ENCODE data around the gene RYR3.

Gene RYR3

GRCh38 chr15:33377204-33377603 is 66.4 kb downstream of the RYR3 start:
- Histone ChIP-seq H3K27me3 (ENCODE audit: control insufficient read depth in 5 of 5, insufficient read depth in 4 of 5, low read length in 5 of 5) (no peaks in the 10 kb centered on the region), H3K4me3 (ENCODE audit: low read depth in 1 of 5, low read length in 5 of 5) (no peak overlapping the region), H3K4me1 (ENCODE audit: control insufficient read depth in 5 of 5, insufficient read depth in 5 of 5, low read length in 5 of 5) (no peaks in the 10 kb centered on the region), H3K9ac (ENCODE audit: low read length in 5 of 5) (no peak overlapping the region), H3K9me3 (ENCODE audit: control insufficient read depth in 5 of 5, low read length in 5 of 5) (no peaks in the 10 kb centered on the region), H3K27ac (ENCODE audit: low read depth, low read length) (no peak overlapping the region), H3K36me3 (ENCODE audit: control insufficient read depth in 5 of 5, insufficient read depth in 5 of 5, low read length in 5 of 5) (no peaks in the 10 kb centered on the region)

GRCh38 chr15:33378866-33379480 is 68.2 kb downstream of the RYR3 start:
- no peak overlapping the region for H3K4me3 ChIP-seq (ENCODE audit: low read depth in 1 of 5, low read length in 5 of 5)
- no peak overlapping the region for H3K9ac ChIP-seq (ENCODE audit: low read length in 5 of 5)
- no peak overlapping the region for H3K27ac ChIP-seq (ENCODE audit: low read depth, low read length)
- no peaks in the 10 kb centered on the region for H3K27me3 ChIP-seq (ENCODE audit: control insufficient read depth in 5 of 5, insufficient read depth in 4 of 5, low read length in 5 of 5)
- no peaks in the 10 kb centered on the region for H3K9me3 ChIP-seq (ENCODE audit: control insufficient read depth in 5 of 5, low read length in 5 of 5)
- H3K36me3 ChIP-seq (ENCODE audit: control insufficient read depth in 5 of 5, insufficient read depth in 5 of 5, low read length in 5 of 5) = no peaks in the 10 kb centered on the region
- H3K4me1 ChIP-seq (ENCODE audit: control insufficient read depth in 5 of 5, insufficient read depth in 5 of 5, low read length in 5 of 5) = no peaks in the 10 kb centered on the region

- no peak overlapping the region for H3K27ac ChIP-seq (ENCODE audit: low read depth, low read length)
- H3K4me3 ChIP-seq (ENCODE audit: low read depth in 1 of 5, low read length in 5 of 5) = no peak overlapping the region
- no peak overlapping the region for H3K9ac ChIP-seq (ENCODE audit: low read length in 5 of 5)
- no peaks in the 10 kb centered on the region for H3K27me3 ChIP-seq (ENCODE audit: control insufficient read depth in 5 of 5, insufficient read depth in 4 of 5, low read length in 5 of 5)
- H3K9me3 ChIP-seq (ENCODE audit: control insufficient read depth in 5 of 5, low read length in 5 of 5) = no peaks in the 10 kb centered on the region
- H3K4me1 ChIP-seq (ENCODE audit: control insufficient read depth in 5 of 5, insufficient read depth in 5 of 5, low read length in 5 of 5) = no peaks in the 10 kb centered on the region
- no peaks in the 10 kb centered on the region for H3K36me3 ChIP-seq (ENCODE audit: control insufficient read depth in 5 of 5, insufficient read depth in 5 of 5, low read length in 5 of 5)
These were observed 69.6 kb downstream of the RYR3 start for GRCh38 chr15:33380406-33380805.

- H3K27ac ChIP-seq (ENCODE audit: low read depth, low read length) = no peak overlapping the region
These were observed 71.7 kb downstream of the RYR3 start for GRCh38 chr15:33382491-33382890.

GRCh38 chr15:33384307-33384706 is 73.5 kb downstream of the RYR3 start:
- Histone ChIP-seq H3K27ac (ENCODE audit: low read depth, low read length) (no peak overlapping the region), H3K9ac (ENCODE audit: low read length in 5 of 5) (no peak overlapping the region), H3K9me3 (ENCODE audit: control insufficient read depth in 5 of 5, low read length in 5 of 5) (no peaks in the 10 kb centered on the region), H3K36me3 (ENCODE audit: control insufficient read depth in 5 of 5, insufficient read depth in 5 of 5, low read length in 5 of 5) (no peaks in the 10 kb centered on the region), H3K4me3 (ENCODE audit: low read depth in 1 of 5, low read length in 5 of 5) (no peak overlapping the region), H3K4me1 (ENCODE audit: control insufficient read depth in 5 of 5, insufficient read depth in 5 of 5, low read length in 5 of 5) (no peaks in the 10 kb centered on the region), H3K27me3 (ENCODE audit: control insufficient read depth in 5 of 5, insufficient read depth in 4 of 5, low read length in 5 of 5) (no peaks in the 10 kb centered on the region)

More at GRCh38 chr15:33382491-33382890, 71.7 kb downstream of the RYR3 start:
- Histone ChIP-seq H3K4me1 (ENCODE audit: control insufficient read depth in 5 of 5, insufficient read depth in 5 of 5, low read length in 5 of 5) (no peaks in the 10 kb centered on the region), H3K9me3 (ENCODE audit: control insufficient read depth in 5 of 5, low read length in 5 of 5) (no peaks in the 10 kb centered on the region), H3K4me3 (ENCODE audit: low read depth in 1 of 5, low read length in 5 of 5) (no peak overlapping the region), H3K36me3 (ENCODE audit: control insufficient read depth in 5 of 5, insufficient read depth in 5 of 5, low read length in 5 of 5) (no peaks in the 10 kb centered on the region), H3K27me3 (ENCODE audit: control insufficient read depth in 5 of 5, insufficient read depth in 4 of 5, low read length in 5 of 5) (no peaks in the 10 kb centered on the region), H3K9ac (ENCODE audit: low read length in 5 of 5) (no peak overlapping the region)

DNA sequence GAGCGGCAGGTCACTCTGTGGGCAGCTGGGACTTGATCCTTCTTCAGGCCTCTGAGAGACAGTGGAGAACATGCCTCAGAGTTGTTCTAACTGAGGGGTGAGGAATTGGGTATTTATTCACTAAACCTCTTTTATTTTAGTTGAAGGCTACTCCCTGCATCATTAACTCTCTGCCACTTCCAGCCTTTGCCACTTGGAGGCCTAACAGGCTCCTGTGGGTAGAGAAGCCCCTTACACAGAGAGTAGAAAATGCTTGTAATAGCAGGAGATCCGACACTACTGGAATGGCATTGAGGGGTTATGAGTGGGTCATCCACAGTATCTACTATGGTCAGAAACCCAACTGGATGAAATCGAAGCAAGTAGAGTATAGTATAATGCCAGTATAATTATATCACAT is 81.7 kb downstream of the RYR3 start:
- no peaks in the 10 kb centered on the region for H3K9me3 ChIP-seq (ENCODE audit: control insufficient read depth in 5 of 5, low read length in 5 of 5)

GRCh38 chr15:33393546-33393945 is 82.8 kb downstream of the RYR3 start:
- H3K4me1 ChIP-seq (ENCODE audit: control insufficient read depth in 5 of 5, insufficient read depth in 5 of 5, low read length in 5 of 5) = no peaks in the 10 kb centered on the region
- H3K9me3 ChIP-seq (ENCODE audit: control insufficient read depth in 5 of 5, low read length in 5 of 5) = no peaks in the 10 kb centered on the region
- no peak overlapping the region for H3K4me3 ChIP-seq (ENCODE audit: low read depth in 1 of 5, low read length in 5 of 5)
- no peak overlapping the region for H3K9ac ChIP-seq (ENCODE audit: low read length in 5 of 5)
- no peak overlapping the region for H3K27ac ChIP-seq (ENCODE audit: low read depth, low read length)
- H3K36me3 ChIP-seq (ENCODE audit: control insufficient read depth in 5 of 5, insufficient read depth in 5 of 5, low read length in 5 of 5) = no peaks in the 10 kb centered on the region
- peaks cover 0 to 2% (median 0%) of the 10 kb centered on the region in 5 donors for H3K27me3 ChIP-seq (ENCODE audit: control insufficient read depth in 5 of 5, insufficient read depth in 4 of 5, low read length in 5 of 5)

More for the DNA sequence above, 81.7 kb downstream of the RYR3 start:
- H3K4me1 ChIP-seq (ENCODE audit: control insufficient read depth in 5 of 5, insufficient read depth in 5 of 5, low read length in 5 of 5) = no peaks in the 10 kb centered on the region
- H3K9ac ChIP-seq (ENCODE audit: low read length in 5 of 5) = no peak overlapping the region
- H3K27ac ChIP-seq (ENCODE audit: low read depth, low read length) = no peak overlapping the region
- no peaks in the 10 kb centered on the region for H3K36me3 ChIP-seq (ENCODE audit: control insufficient read depth in 5 of 5, insufficient read depth in 5 of 5, low read length in 5 of 5)
- H3K27me3 ChIP-seq (ENCODE audit: control insufficient read depth in 5 of 5, insufficient read depth in 4 of 5, low read length in 5 of 5) = no peaks in the 10 kb centered on the region
- no peak overlapping the region for H3K4me3 ChIP-seq (ENCODE audit: low read depth in 1 of 5, low read length in 5 of 5)

GRCh38 chr15:33395321-33395720 is 84.6 kb downstream of the RYR3 start:
- no peak overlapping the region for H3K4me3 ChIP-seq (ENCODE audit: low read depth in 1 of 5, low read length in 5 of 5)
- no peak overlapping the region for H3K27ac ChIP-seq (ENCODE audit: low read depth, low read length)

GRCh38 chr15:33395846-33396245 is 85.1 kb downstream of the RYR3 start:
- Histone ChIP-seq H3K9ac (ENCODE audit: low read length in 5 of 5) (no peak overlapping the region), H3K9me3 (ENCODE audit: control insufficient read depth in 5 of 5, low read length in 5 of 5) (no peaks in the 10 kb centered on the region), H3K36me3 (ENCODE audit: control insufficient read depth in 5 of 5, insufficient read depth in 5 of 5, low read length in 5 of 5) (no peaks in the 10 kb centered on the region)

More at GRCh38 chr15:33395321-33395720, 84.6 kb downstream of the RYR3 start:
- Histone ChIP-seq H3K27me3 (ENCODE audit: control insufficient read depth in 5 of 5, insufficient read depth in 4 of 5, low read length in 5 of 5) (peaks cover 0 to 3% (median 0%) of the 10 kb centered on the region in 5 donors), H3K4me1 (ENCODE audit: control insufficient read depth in 5 of 5, insufficient read depth in 5 of 5, low read length in 5 of 5) (no peaks in the 10 kb centered on the region), H3K36me3 (ENCODE audit: control insufficient read depth in 5 of 5, insufficient read depth in 5 of 5, low read length in 5 of 5) (no peaks in the 10 kb centered on the region), H3K9ac (ENCODE audit: low read length in 5 of 5) (no peak overlapping the region), H3K9me3 (ENCODE audit: control insufficient read depth in 5 of 5, low read length in 5 of 5) (no peaks in the 10 kb centered on the region)

DNA sequence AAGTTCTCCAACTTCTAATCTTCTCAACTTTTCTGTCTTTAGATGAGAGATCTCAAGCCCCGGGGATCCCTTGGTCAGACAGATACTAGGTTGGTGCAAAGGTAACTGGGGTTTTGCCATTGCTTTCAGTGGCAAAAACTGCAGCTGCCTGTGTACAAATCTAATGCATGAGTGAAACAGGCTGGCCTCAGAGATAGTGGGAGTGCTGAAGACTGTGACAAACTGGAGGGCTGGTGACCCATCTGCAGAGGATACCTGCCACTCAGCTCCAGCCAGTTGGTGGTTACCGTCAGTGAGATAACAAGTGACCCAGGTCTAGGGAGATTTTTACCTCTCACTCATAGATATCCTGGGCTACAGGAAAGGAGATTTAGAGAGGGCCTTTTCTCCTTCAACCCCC is 85.7 kb downstream of the RYR3 start:
- H3K9ac ChIP-seq (ENCODE audit: low read length in 5 of 5) = no peak overlapping the region
- H3K4me1 ChIP-seq (ENCODE audit: control insufficient read depth in 5 of 5, insufficient read depth in 5 of 5, low read length in 5 of 5) = no peaks in the 10 kb centered on the region
- H3K27me3 ChIP-seq (ENCODE audit: control insufficient read depth in 5 of 5, insufficient read depth in 4 of 5, low read length in 5 of 5) = peaks cover 0 to 4% (median 0%) of the 10 kb centered on the region in 5 donors
- H3K4me3 ChIP-seq (ENCODE audit: low read depth in 1 of 5, low read length in 5 of 5) = no peak overlapping the region
- no peak overlapping the region for H3K27ac ChIP-seq (ENCODE audit: low read depth, low read length)
- H3K36me3 ChIP-seq (ENCODE audit: control insufficient read depth in 5 of 5, insufficient read depth in 5 of 5, low read length in 5 of 5) = no peaks in the 10 kb centered on the region
- no peaks in the 10 kb centered on the region for H3K9me3 ChIP-seq (ENCODE audit: control insufficient read depth in 5 of 5, low read length in 5 of 5)

More at GRCh38 chr15:33395846-33396245, 85.1 kb downstream of the RYR3 start:
- Histone ChIP-seq H3K27me3 (ENCODE audit: control insufficient read depth in 5 of 5, insufficient read depth in 4 of 5, low read length in 5 of 5) (peaks cover 0 to 4% (median 0%) of the 10 kb centered on the region in 5 donors), H3K27ac (ENCODE audit: low read depth, low read length) (no peak overlapping the region), H3K4me3 (ENCODE audit: low read depth in 1 of 5, low read length in 5 of 5) (no peak overlapping the region), H3K4me1 (ENCODE audit: control insufficient read depth in 5 of 5, insufficient read depth in 5 of 5, low read length in 5 of 5) (no peaks in the 10 kb centered on the region)

Measured in subcutaneous abdominal adipose tissue (tissue), 5 donors.